ENCODE measurements around the gene MDM2.
"Not testable (repeated sequence)": the region's sequence is repeated elsewhere in the genome, so short reads cannot be mapped to it uniquely, and the experiment has no call there.

Gene MDM2

DNA sequence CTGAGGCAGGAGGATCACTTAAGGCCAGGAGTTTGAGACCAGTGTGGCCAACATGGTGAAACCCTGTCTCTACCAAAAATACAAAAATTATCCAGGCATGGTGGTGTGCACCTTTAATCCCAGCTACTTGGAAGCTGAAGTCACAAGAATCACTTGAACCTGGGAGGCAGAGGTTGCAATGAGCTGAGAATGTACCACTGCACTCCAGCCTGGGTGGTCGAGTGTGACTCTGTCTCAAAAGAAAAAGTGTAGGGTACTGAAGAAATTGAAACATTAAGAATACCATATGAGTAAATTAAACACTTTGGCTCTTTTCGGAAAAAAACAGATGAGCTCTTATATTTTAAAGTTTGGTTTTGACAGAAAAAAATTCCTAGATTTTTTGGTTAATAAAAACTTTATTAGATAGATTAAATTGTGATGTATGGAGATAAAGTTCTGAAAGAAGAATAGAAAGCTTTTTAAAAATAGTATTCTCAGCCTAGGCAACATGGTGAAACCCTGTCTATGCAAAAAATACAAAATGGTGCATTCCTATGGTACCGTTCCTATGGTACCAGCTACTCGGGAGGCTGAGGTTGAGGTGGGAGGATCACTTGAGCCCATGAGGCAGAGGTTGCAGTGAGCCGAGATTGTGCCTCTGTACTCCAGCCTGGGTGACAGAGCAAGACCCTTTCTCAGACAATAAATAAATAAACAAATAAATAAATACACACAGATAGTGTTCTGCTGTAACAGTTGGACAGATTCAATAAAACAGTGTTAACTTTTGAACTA is 20.1 kb downstream of the MDM2 start:
- DNase-seq (ENCODE audit: low spot score), result no peak

GRCh38 chr12:68828672-68829068 is 20.7 kb downstream of the MDM2 start:
- DNase-seq (ENCODE audit: low spot score), result no peak

- DNase-seq (ENCODE audit: low spot score), result no peak
Observed at GRCh38 chr12:68831272-68831671, 23.3 kb downstream of the MDM2 start.

DNA sequence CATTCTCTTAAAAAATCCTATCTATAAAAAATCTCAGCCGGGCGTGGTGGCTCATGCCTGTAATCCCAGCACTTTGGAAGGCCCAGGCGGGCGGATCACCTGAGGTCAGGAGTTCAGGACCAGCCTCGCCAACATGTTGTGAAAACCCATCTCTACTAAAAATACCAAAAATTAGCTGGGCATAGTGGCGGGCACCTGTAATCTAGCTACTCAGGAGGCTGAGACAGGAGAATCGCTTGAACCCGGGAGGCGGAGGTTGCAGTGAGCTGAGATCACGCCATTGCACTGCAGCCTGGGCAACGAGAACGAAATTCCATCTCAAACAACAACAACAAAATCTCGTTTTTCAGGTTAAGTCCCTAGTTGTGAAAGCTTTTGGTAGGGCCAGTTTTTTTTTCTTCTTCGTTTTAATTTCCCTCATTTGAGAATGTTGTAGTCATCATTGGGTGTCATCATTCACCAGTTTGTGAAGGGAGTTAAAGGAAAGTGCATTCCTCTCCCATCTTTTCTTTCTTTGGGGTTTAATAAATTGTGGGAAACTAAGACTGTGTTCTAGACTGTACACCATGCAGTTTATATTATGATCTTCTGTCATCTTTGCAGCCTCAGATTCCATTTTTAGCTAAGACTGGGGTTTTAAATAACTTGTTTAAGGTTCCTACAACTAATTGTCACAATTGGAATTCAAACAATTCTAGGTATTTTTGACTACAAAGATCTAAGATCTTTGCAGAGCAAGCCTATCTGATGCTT is 23.9 kb downstream of the MDM2 start:
- no peak for DNase-seq (ENCODE audit: low spot score)

- no peak for DNase-seq (ENCODE audit: low spot score)
Observed at GRCh38 chr12:68832504-68832867, 24.5 kb downstream of the MDM2 start.

GRCh38 chr12:68833508-68833907 is 25.5 kb downstream of the MDM2 start:
- DNase-seq (ENCODE audit: low spot score), result no peak

DNA sequence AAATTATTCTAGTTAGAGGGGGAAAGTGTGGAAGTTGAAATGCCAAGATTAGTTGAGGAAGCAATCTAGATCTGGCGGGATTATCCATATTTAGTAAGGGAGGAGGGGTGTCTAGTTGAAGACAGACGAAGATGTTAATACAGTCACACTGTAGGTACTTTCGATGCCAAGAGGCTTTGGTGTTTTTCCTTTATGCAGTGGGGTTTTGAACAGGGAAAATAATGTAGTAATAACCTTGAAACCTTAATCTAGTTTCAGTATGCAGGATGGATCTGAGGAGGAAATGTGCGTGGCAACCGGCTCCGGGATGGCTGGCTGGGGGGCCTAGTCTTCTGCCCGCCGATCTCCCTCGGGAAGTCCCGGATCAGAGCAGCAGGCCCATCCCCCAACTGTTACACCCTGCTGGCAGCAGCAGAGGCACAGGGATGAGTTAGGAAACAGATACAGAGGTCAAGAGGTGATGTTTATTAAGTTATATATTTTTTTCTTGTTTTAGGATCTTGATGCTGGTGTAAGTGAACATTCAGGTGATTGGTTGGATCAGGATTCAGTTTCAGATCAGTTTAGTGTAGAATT is 27.4 kb downstream of the MDM2 start:
- no peak for DNase-seq (ENCODE audit: low spot score)

GRCh38 chr12:68837215-68837614 is 29.2 kb downstream of the MDM2 start:
- DNase-seq (ENCODE audit: low spot score), result no peak

GRCh38 chr12:68838046-68838886 is 30.3 kb downstream of the MDM2 start:
- DNase-seq (ENCODE audit: low spot score), result no peak

- no peak for DNase-seq (ENCODE audit: low spot score)
Observed at GRCh38 chr12:68839183-68840147, 31.5 kb downstream of the MDM2 start.

DNA sequence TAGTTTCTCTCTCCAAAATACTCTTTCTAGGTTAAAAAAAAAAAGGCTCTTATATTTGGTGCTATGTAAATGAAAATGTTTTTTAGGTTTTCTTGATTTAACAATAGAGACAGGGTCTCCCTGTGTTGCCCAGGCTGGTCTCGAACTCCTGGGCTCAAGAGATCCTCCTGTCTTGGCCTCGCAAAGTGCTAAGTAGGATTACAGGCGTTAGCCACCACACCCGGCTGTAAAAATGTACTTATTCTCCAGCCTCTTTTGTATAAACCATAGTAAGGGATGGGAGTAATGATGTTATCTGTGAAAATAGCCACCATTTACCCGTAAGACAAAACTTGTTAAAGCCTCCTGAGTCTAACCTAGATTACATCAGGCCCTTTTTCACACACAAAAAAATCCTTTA is 33.2 kb downstream of the MDM2 start:
- DNase-seq (ENCODE audit: low spot score), result not testable (repeated sequence)

- DNase-seq (ENCODE audit: low spot score), result no peak
Observed at GRCh38 chr12:68841717-68842116, 33.7 kb downstream of the MDM2 start.

DNA sequence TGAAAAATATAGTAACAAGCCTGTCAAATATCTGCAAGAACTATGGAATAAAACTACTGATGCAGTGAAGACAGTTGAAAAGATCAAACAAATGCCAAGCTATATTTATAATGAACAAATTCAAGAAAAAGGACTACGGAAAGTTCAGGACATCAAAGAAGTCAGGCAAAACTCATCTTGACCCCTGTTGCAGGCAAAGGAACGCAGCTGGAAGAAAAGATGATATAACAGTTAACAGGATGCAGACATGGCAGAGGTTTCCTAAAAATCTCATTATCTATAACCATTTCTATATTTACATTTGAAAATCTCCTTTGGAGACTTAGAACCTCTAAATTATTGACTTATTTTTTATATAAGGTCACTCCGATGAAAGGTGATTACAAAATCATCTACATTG is 34.1 kb downstream of the MDM2 start:
- DNase-seq (ENCODE audit: low spot score), result no peak

GRCh38 chr12:68842784-68843567 is 35.0 kb downstream of the MDM2 start:
- no peak for DNase-seq (ENCODE audit: low spot score)

- no peak for DNase-seq (ENCODE audit: low spot score)
Observed at GRCh38 chr12:68844318-68844745, 36.4 kb downstream of the MDM2 start.

GRCh38 chr12:68844788-68845695 is 37.1 kb downstream of the MDM2 start:
- DNase-seq (ENCODE audit: low spot score), result no peak

GRCh38 chr12:68846811-68847210 is 38.8 kb downstream of the MDM2 start:
- no peak for DNase-seq (ENCODE audit: low spot score)

GRCh38 chr12:68850390-68850789 is 42.4 kb downstream of the MDM2 start:
- no peak for DNase-seq (ENCODE audit: low spot score)

- DNase-seq (ENCODE audit: low spot score), result no peak
Observed at GRCh38 chr12:68851592-68852306, 43.8 kb downstream of the MDM2 start.

Data from SW480 (cell line).